ENCODE results near the gene SDCBP2. TPM values are rescaled to one million over a fixed set of nuclear protein-coding genes. Genes with fewer than 3 reads are reported as not detected.
A peak's percentile ranks its signal among the peaks of the same experiment; 100 is the strongest.

SDCBP2 gene
- polyA plus RNA-seq, 1 donor from 2014 or later, result 0.91 TPM

DNA sequence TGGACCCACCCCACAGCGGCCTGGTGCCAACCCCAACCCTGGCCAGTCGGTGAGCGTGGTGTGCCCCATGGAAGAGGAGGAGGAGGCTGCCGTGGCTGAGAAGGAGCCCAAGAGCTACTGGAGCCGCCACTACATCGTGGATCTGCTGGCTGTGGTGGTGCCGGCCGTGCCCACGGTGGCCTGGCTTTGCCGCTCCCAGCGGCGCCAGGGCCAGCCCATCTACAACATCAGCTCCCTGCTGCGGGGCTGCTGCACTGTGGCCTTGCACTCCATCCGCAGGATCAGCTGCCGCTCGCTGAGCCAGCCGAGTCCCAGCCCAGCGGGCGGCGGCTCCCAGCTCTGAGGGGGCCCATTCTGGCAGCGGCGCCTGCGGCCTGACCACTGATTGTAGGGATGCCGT lies 23.2 kb downstream of the SDCBP2 start:
- Mint-ChIP-seq H3K4me3 (no peak overlapping the region), H3K27me3 (no peaks in the 10 kb centered on the region), H3K9me3 (no peaks in the 10 kb centered on the region), H3K27ac (peak overlapping the region in 1 of 3 donors; percentile 87), H3K36me3 (no peaks in the 10 kb centered on the region), H3K4me1 (peaks cover 0 to 2% (median 1%) of the 10 kb centered on the region in 3 donors)

GRCh38 chr20:1304710-1305515 lies 24.0 kb downstream of the SDCBP2 start:
- no peaks in the 10 kb centered on the region for H3K9me3 Mint-ChIP-seq
- H3K27ac Mint-ChIP-seq, result no peak overlapping the region
- peaks cover 0 to 2% (median 1%) of the 10 kb centered on the region in 3 donors for H3K4me1 Mint-ChIP-seq
- no peaks in the 10 kb centered on the region for H3K36me3 Mint-ChIP-seq
- no peaks in the 10 kb centered on the region for H3K27me3 Mint-ChIP-seq
- no peak overlapping the region for H3K4me3 Mint-ChIP-seq

DNA sequence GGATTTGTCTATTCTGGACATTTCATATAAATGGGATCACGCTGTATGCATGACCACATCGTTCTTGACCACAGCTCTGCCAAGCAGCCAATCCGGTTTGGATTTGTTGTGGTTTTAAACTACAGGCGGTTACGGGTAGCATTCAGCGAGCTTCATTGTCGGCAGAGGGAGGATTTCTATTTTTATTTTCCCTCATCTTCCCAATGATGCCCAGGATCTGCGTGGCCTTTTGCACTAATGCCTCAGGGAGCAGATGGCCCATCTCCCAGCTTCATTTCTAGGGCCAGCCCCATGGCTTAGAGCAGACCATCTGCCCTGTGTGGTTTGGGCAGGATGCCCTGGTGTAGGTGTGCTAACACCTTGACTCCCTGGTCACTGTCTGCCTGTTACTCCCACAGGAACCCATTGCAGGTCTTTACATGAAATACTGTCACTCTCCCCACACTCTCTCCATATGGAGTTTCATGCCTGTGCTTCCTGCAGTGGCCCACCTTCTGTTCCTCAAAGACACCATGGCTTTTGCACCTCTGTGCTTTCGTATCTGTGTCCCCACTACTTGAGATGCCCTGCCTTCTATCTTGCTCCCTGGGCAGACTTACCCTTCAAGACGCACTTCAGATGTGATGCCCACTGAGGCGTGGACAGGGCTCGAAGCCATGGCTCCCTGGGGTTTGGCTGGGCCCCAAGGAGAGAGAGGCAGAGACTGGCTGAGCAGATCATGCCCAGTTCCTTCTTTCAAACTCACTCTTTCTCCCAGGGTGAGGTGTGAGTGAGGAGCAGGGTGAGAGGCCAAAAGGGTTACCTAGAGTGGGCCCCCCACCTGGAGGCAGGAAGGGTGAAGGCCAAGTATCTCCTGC lies 26.0 kb downstream of the SDCBP2 start:
- H3K27ac Mint-ChIP-seq, result no peak overlapping the region
- peaks cover 0 to 2% (median 1%) of the 10 kb centered on the region in 3 donors for H3K4me1 Mint-ChIP-seq
- H3K9me3 Mint-ChIP-seq, result no peaks in the 10 kb centered on the region
- H3K27me3 Mint-ChIP-seq, result no peaks in the 10 kb centered on the region
- no peak overlapping the region for H3K4me3 Mint-ChIP-seq
- no peaks in the 10 kb centered on the region for H3K36me3 Mint-ChIP-seq

- peak overlapping the region in 1 of 4 donors; percentile 45 for H3K4me3 Mint-ChIP-seq
- no peaks in the 10 kb centered on the region for H3K36me3 Mint-ChIP-seq
- no peaks in the 10 kb centered on the region for H3K27me3 Mint-ChIP-seq
- peak overlapping the region in 1 of 3 donors; percentile 34 for H3K27ac Mint-ChIP-seq
- no peaks in the 10 kb centered on the region for H3K9me3 Mint-ChIP-seq
- peaks cover 0 to 2% (median 0%) of the 10 kb centered on the region in 3 donors for H3K4me1 Mint-ChIP-seq
Measured at GRCh38 chr20:1301031-1301529, 27.9 kb downstream of the SDCBP2 start.

GRCh38 chr20:1300083-1300840 lies 28.7 kb downstream of the SDCBP2 start:
- Mint-ChIP-seq H3K9me3 (no peaks in the 10 kb centered on the region), H3K36me3 (no peaks in the 10 kb centered on the region), H3K27ac (no peak overlapping the region), H3K27me3 (no peaks in the 10 kb centered on the region), H3K4me3 (no peak overlapping the region), H3K4me1 (peaks cover 0 to 2% (median 0%) of the 10 kb centered on the region in 3 donors)

DNA sequence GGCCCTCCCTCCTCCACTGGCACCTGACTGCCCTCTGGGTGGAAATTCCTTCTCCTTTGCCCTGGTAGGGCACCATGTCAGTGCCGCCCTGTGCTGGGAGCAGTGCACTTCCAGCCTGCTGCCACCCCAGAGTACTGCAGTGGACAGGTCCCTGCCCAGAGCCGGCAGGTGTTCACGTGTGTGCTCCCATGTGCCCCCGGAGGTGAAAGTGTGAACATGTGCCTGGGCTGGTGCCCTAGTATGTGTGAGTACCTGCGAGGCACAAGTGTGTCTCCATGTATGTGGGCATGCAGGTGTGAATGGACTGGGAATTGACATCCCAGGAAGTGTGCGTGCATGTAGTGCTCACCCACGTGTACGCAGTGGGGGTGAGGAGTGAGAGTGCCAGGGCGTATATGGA lies 29.4 kb downstream of the SDCBP2 start:
- Mint-ChIP-seq H3K9me3 (no peaks in the 10 kb centered on the region), H3K4me3 (no peak overlapping the region), H3K27me3 (no peaks in the 10 kb centered on the region), H3K27ac (peak overlapping the region in 1 of 3 donors; percentile 67), H3K4me1 (peaks cover 0 to 2% (median 0%) of the 10 kb centered on the region in 3 donors), H3K36me3 (no peaks in the 10 kb centered on the region)

DNA sequence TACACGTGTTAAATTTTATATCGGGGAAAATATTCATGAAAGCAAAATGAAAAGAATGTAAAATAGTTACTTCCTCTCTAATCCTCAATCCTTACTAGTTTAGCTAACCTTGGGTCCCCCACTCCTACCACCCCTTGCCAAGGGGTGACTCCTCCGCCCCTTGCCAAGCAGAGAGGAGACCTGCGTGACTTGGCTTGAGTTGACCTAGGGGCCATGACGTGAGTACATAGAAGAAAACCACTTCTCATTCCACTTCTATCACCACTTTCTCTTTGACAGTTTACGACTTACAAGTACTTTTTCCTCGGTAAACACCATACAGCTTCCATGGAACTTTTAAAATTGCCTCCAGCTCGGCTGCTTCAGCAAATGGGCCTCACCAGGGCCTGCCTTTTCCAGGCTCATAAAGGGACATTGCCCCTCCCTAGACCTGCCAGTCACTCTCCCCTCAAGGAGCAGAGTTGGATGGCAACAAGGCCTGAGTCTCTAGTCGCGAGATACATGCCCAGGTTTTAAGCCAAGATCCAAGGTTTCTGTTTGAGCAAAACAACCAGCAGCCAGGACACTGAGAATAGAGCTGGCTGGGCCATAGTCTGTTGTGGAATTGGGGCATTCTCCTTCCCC lies 29.9 kb downstream of the SDCBP2 start:
- no peak overlapping the region for H3K4me3 Mint-ChIP-seq
- H3K4me1 Mint-ChIP-seq, result peaks cover 0 to 2% (median 0%) of the 10 kb centered on the region in 3 donors
- H3K9me3 Mint-ChIP-seq, result no peaks in the 10 kb centered on the region
- no peaks in the 10 kb centered on the region for H3K27me3 Mint-ChIP-seq
- H3K36me3 Mint-ChIP-seq, result no peaks in the 10 kb centered on the region
- peak overlapping the region in 1 of 3 donors; percentile 67 for H3K27ac Mint-ChIP-seq

DNA sequence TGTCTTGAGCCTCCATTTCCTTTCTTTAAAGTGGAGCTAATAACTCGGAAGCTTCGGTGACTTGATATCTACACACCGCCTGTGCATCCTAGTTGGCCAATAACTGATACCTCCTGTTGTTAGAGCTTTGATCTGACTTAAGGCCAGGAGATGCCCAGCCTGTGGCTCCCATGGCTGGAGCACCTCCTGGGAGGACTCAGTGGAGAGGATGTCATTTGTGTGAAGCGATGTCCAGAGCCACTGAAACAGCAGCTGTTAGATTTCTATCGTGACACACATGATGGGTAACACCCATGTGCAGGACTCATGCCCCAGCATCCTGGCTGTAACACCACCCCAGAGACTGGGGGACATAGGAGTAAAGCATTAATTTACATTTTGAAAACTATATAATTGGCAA lies 30.8 kb downstream of the SDCBP2 start:
- peak overlapping the region in 1 of 3 donors; percentile 67 for H3K27ac Mint-ChIP-seq
- no peaks in the 10 kb centered on the region for H3K27me3 Mint-ChIP-seq

DNA sequence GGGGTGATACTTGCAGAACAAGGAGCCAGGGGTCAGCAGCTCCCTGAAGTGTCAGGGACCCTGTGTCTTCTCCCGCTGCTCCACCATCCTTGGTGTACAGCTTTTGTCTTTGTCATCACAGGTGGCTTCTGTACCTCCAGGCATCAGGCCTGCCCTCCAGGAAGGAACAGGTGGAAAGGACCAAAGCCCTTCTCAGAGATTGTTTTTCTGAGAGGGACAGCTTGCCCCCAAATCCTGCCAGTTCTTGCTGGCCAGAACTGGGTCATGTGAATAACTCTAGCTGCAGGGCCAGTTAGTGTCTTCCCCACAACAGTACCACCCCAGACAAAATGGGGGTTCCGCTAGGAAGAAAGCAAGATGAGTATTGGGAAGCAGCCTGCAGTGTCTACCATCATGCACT lies 31.5 kb downstream of the SDCBP2 start:
- H3K27ac Mint-ChIP-seq, result no peak overlapping the region
- H3K36me3 Mint-ChIP-seq, result no peaks in the 10 kb centered on the region
- no peak overlapping the region for H3K4me3 Mint-ChIP-seq
- no peaks in the 10 kb centered on the region for H3K9me3 Mint-ChIP-seq
- no peaks in the 10 kb centered on the region for H3K4me1 Mint-ChIP-seq
- H3K27me3 Mint-ChIP-seq, result no peaks in the 10 kb centered on the region

More for the DNA sequence above, 30.8 kb downstream of the SDCBP2 start:
- no peaks in the 10 kb centered on the region for H3K9me3 Mint-ChIP-seq
- no peaks in the 10 kb centered on the region for H3K36me3 Mint-ChIP-seq
- peaks cover 0 to 2% (median 0%) of the 10 kb centered on the region in 3 donors for H3K4me1 Mint-ChIP-seq
- H3K4me3 Mint-ChIP-seq, result no peak overlapping the region

DNA sequence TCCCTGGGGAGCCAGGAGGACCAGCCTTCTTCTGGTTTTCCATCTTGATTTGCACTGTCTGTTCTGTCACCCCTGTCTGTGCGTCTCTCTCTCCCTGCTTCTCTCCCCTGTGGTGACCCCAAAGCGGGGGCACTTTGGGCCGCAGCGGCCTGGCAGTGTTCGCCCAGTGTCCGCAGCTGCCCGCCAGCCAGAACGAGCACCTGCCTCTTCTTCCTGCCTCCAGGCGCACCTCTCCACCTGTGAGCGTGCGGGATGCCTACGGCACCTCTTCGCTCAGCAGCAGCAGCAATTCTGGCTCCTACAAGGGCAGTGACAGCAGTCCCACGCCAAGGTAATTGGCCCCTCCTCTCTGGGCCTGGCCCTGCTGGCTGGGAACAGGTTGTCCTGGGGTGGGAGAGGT lies 32.0 kb downstream of the SDCBP2 start:
- no peaks in the 10 kb centered on the region for H3K9me3 Mint-ChIP-seq
- no peak overlapping the region for H3K4me3 Mint-ChIP-seq
- no peaks in the 10 kb centered on the region for H3K36me3 Mint-ChIP-seq
- H3K27ac Mint-ChIP-seq, result no peak overlapping the region
- H3K4me1 Mint-ChIP-seq, result no peaks in the 10 kb centered on the region
- H3K27me3 Mint-ChIP-seq, result no peaks in the 10 kb centered on the region

DNA sequence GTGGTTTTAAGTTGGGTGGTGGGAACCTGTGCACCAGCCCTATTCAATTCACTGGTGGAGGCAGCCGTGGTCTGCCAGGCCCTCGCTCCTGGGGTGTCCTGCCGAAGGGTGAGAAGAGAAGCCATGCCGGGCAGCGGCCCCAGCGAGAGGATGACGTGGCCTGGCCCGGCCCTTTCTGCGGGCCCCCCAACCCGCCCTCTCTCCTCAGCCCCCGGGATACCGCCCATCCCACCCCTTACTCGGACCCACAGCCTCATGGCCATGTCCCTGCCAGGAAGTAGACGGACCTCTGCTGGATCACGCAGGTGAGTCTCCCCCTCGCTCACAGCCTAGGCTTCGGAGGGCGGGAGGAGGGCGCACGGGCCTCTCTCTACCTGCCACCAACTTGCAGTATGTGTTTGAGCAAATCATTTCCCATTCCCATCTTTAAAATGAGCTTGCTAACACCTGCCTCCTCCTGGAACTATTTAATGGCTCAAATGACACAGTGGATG lies 32.8 kb downstream of the SDCBP2 start:
- no peaks in the 10 kb centered on the region for H3K4me1 Mint-ChIP-seq
- no peaks in the 10 kb centered on the region for H3K36me3 Mint-ChIP-seq
- no peak overlapping the region for H3K27ac Mint-ChIP-seq
- H3K27me3 Mint-ChIP-seq, result no peaks in the 10 kb centered on the region
- no peak overlapping the region for H3K4me3 Mint-ChIP-seq
- no peaks in the 10 kb centered on the region for H3K9me3 Mint-ChIP-seq

DNA sequence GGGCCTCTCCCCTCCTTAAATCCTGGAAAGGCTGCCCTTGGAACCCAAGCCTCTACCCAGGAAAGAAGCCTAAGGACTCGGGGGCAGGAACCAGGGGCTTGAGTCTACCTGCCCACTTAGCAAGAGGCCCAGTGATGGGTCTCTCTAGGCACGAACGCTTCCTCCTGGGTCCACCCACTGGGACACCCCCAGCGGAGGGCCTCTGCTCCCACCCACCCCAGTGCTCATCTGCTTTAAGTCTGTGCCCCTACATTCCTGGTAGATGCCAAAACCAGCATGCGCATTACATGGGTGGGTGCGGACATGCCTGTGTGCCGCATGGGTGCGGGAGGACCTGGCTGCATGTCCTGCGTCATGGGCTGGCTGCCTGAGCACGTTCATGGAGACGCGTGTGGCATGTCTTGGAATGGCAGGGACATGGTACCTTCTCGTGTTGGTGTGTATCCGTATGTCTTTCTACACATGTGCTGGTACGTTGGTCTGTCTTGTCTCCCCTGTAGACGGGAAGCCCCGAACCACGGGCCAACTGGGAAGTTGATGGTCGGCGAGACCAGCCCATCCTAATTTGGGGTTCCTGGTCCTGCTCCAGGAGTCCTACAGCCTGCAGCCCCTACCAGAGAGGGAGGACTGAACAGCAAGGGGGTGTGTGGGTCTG lies 33.5 kb downstream of the SDCBP2 start:
- Mint-ChIP-seq H3K9me3 (no peaks in the 10 kb centered on the region), H3K27ac (no peak overlapping the region), H3K27me3 (no peaks in the 10 kb centered on the region), H3K36me3 (no peaks in the 10 kb centered on the region), H3K4me3 (no peak overlapping the region), H3K4me1 (no peaks in the 10 kb centered on the region)

- Mint-ChIP-seq H3K4me3 (no peak overlapping the region), H3K9me3 (no peaks in the 10 kb centered on the region), H3K4me1 (no peaks in the 10 kb centered on the region), H3K27ac (no peak overlapping the region), H3K27me3 (no peaks in the 10 kb centered on the region), H3K36me3 (no peaks in the 10 kb centered on the region)
Measured at GRCh38 chr20:1294497-1294896, 34.4 kb downstream of the SDCBP2 start.
